GM12864 (cell line): ENCODE data around the gene FMO4.
"Not testable (repeated sequence)": the region's sequence is repeated elsewhere in the genome, so short reads cannot be mapped to it uniquely, and the experiment has no call there.

Source experiments
- DNase-seq: peaks from one replicate; pipeline ENCODE4 v3.0.0-alpha.2; 2011; ENCODE audit warnings: low read depth
- H3K4me3 ChIP-seq: 2 replicates; pipeline ENCODE4 v1.5.1; 2011; ENCODE audit warnings: mild to moderate bottlenecking, low read depth, low read length, control low read depth
- CTCF ChIP-seq: IDR thresholded peaks from 2 replicates; pipeline ENCODE4 v1.5.1; 2011; ENCODE audit warnings: low read depth, mild to moderate bottlenecking, moderate library complexity, low read length, control low read depth, inconsistent platforms; ENCODE audit errors: missing control alignments

FMO4 gene

GRCh38 chr1:171279234-171279633 is 34.7 kb upstream of the FMO4 start:
- no peak overlapping the region for H3K4me3 ChIP-seq
- TF ChIP-seq CTCF: no peak
- DNase-seq: no peak

- DNase-seq: no peak
- no peak for TF ChIP-seq CTCF
- no peak overlapping the region for H3K4me3 ChIP-seq
Measured at GRCh38 chr1:171279678-171280077, 34.3 kb upstream of the FMO4 start.

- no peak overlapping the region for H3K4me3 ChIP-seq
- TF ChIP-seq CTCF: no peak
- no peak for DNase-seq
Measured at GRCh38 chr1:171280599-171280998, 33.4 kb upstream of the FMO4 start.

GRCh38 chr1:171286032-171286705 is 27.8 kb upstream of the FMO4 start:
- TF ChIP-seq CTCF: no peak
- H3K4me3 ChIP-seq: no peak overlapping the region
- DNase-seq: no peak

GRCh38 chr1:171290621-171291020 is 23.4 kb upstream of the FMO4 start:
- no peak for DNase-seq
- no peak for TF ChIP-seq CTCF
- H3K4me3 ChIP-seq: no peak overlapping the region

- DNase-seq: no peak
- H3K4me3 ChIP-seq: no peak overlapping the region
- no peak for TF ChIP-seq CTCF
Measured at GRCh38 chr1:171292799-171293198, 21.2 kb upstream of the FMO4 start.

- DNase-seq, H3K4me3 ChIP-seq: not testable (repeated sequence)
Measured at GRCh38 chr1:171295383-171295782, 18.6 kb upstream of the FMO4 start.
